Trophoblast cell (in vitro differentiated cells and primary cell): ENCODE measurements around the gene LSM12.
A peak's percentile ranks its signal among the peaks of the same experiment; 100 is the strongest.

Experiments used
- DNase-seq, 2 donors: peaks; one replicate each; pipeline ENCODE4 v3.0.0-alpha.2; 2016
- H2AFZ ChIP-seq: 2 replicates; pipeline ENCODE4 v1.6.1; 2013; ENCODE audit warnings: low read length, moderate library complexity, mild to moderate bottlenecking; ENCODE audit not compliant: insufficient read depth, poor library complexity
- H2AK5ac ChIP-seq: 2 replicates; pipeline ENCODE4 v1.6.1; 2013; ENCODE audit warnings: mild to moderate bottlenecking, low read length
- H2BK120ac ChIP-seq: 2 replicates; pipeline ENCODE4 v1.6.1; 2013; ENCODE audit warnings: low read length, mild to moderate bottlenecking, moderate library complexity; ENCODE audit not compliant: insufficient read depth, poor library complexity
- H2BK12ac ChIP-seq: 2 replicates; pipeline ENCODE4 v1.6.1; 2013; ENCODE audit warnings: mild to moderate bottlenecking, low read length, moderate library complexity
- H2BK5ac ChIP-seq: 2 replicates; pipeline ENCODE4 v1.6.1; 2013; ENCODE audit warnings: low read length, low read depth, moderate library complexity, mild to moderate bottlenecking; ENCODE audit not compliant: poor library complexity
- H3K14ac ChIP-seq: 2 replicates; pipeline ENCODE4 v1.6.1; 2013; ENCODE audit warnings: mild to moderate bottlenecking, low read length
- H3K18ac ChIP-seq: 2 replicates; pipeline ENCODE4 v1.6.1; 2013; ENCODE audit warnings: mild to moderate bottlenecking, low read length
- H3K23ac ChIP-seq: 2 replicates; pipeline ENCODE4 v1.6.1; 2013; ENCODE audit warnings: low read length
- H3K27ac ChIP-seq: 2 replicates; pipeline ENCODE4 v1.5.1; 2013; ENCODE audit warnings: low read depth, mild to moderate bottlenecking, inconsistent platforms, low read length, moderate library complexity
- H3K27me3 ChIP-seq: 2 replicates; pipeline ENCODE4 v1.6.1; 2013; ENCODE audit warnings: inconsistent platforms, mild to moderate bottlenecking, low read length, moderate library complexity; ENCODE audit not compliant: insufficient read depth
- H3K36me3 ChIP-seq, 2 experiments: 1 replicate in 1 of 2; 2 replicates in 1 of 2; pipeline ENCODE4 v1.6.1; 2013; ENCODE audit warnings: low read length in 2 of 2, mild to moderate bottlenecking in 2 of 2, moderate library complexity in 1 of 2; ENCODE audit not compliant: insufficient read depth in 2 of 2, control insufficient read depth in 1 of 2
- H3K4ac ChIP-seq: 2 replicates; pipeline ENCODE4 v1.6.1; 2013; ENCODE audit warnings: low read depth, mild to moderate bottlenecking, low read length, moderate library complexity
- H3K4me1 ChIP-seq, 2 experiments: 1 replicate in 1 of 2; 2 replicates in 1 of 2; pipeline ENCODE4 v1.6.1; 2013; ENCODE audit warnings: low read length in 2 of 2, mild to moderate bottlenecking in 2 of 2, moderate library complexity in 1 of 2; ENCODE audit not compliant: insufficient read depth in 2 of 2, control insufficient read depth in 1 of 2
- H3K4me2 ChIP-seq: 2 replicates; pipeline ENCODE4 v1.6.1; 2013; ENCODE audit warnings: inconsistent platforms, mild to moderate bottlenecking, low read length, moderate library complexity
- H3K4me3 ChIP-seq: 2 replicates; pipeline ENCODE4 v1.5.1; 2013; ENCODE audit warnings: mild to moderate bottlenecking, low read depth, low read length, inconsistent platforms
- H3K79me1 ChIP-seq: one replicate; pipeline ENCODE4 v1.6.1; 2013; ENCODE audit warnings: low read length
- H3K79me2 ChIP-seq: 2 replicates; pipeline ENCODE4 v1.6.1; 2013; ENCODE audit warnings: low read length, mild to moderate bottlenecking; ENCODE audit not compliant: control insufficient read depth, insufficient read depth, poor library complexity
- H3K9ac ChIP-seq: 2 replicates; pipeline ENCODE4 v1.6.1; 2013; ENCODE audit warnings: mild to moderate bottlenecking, low read length
- H3K9me3 ChIP-seq: 2 replicates; pipeline ENCODE4 v1.6.1; 2013; ENCODE audit warnings: low read depth, mild to moderate bottlenecking, control low read depth, inconsistent platforms, low read length; ENCODE audit not compliant: insufficient read depth
- H4K12ac ChIP-seq: 2 replicates; pipeline ENCODE4 v1.6.1; 2013; ENCODE audit warnings: low read depth, mild to moderate bottlenecking, low read length, moderate library complexity
- H4K8ac ChIP-seq: 2 replicates; pipeline ENCODE4 v1.6.1; 2013; ENCODE audit warnings: low read depth, mild to moderate bottlenecking, low read length, moderate library complexity
- H4K91ac ChIP-seq: one replicate; pipeline ENCODE4 v1.6.1; 2013; ENCODE audit warnings: low read depth, mild to moderate bottlenecking, low read length, moderate library complexity
- WGBS: extraction: QIAGEN DNeasy Blood & Tissue Kit; methylation state at CpG from one replicate; pipeline ENCODE4 v1.1.7; 2013; ENCODE audit warnings: missing lambda C conversion rate; ENCODE audit not compliant: insufficient read length, insufficient coverage; ENCODE audit errors: extremely low coverage; 5-methylcytosine and 5-hydroxymethylcytosine counted together

Gene LSM12

DNA sequence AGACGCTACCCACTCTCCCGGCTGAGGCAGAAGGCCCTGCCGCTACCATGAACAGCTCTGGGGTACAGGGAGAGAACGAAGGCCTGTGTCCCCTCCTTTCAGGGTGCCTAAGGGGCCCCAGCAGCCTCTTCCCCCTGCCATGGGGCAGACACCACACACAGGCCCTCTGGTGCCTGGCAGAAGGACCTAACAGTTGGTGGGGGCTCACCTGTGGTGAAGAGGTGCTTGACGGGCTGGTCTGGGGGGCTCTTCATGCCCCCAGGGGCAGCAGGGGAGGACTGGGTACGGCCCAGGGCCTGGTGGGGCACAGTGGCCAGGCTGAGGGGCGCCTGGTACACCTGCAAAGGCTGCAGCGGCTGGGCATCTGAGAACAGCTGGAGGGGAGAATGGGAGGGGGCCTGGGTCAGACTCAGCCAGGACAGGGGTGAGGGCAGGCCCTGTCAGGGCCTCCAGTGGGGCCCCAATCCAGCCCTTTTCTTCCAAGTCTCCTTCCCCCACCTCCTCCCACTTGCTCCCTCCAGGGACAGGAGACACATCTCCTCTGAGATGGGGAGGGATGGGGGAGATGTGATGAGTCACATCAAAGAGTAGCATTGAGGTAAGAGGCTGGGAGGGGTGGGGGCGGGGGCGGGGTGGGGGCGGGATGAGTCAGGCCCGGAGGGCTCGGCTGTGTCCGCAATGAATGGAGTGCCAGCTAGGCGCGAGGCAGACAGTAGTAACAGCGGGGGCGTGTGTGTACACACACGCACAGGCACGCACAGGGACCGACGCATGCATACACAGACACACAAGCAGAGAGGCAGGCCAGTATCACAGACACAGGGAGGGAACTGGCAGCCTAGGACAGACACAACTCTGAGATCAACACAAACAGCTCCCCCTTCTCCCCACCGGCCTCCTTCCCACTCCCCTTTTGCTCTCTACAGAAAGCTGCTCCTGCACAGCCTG, 20.2 kb upstream of the LSM12 start:
- peak overlapping the region; percentile 10 for H2BK5ac ChIP-seq
- peak overlapping the region; percentile 89 for H2AK5ac ChIP-seq
- peak overlapping the region; percentile 54 for H4K91ac ChIP-seq
- H3K9ac ChIP-seq: no peak overlapping the region
- whole genome bisulfite sequencing: no CpG with 5 or more reads among the region's 23 CpGs
- H3K4me1 ChIP-seq: peaks cover 15 to 21% of the 10 kb centered on the region in 2 experiments
- no peak overlapping the region for H3K23ac ChIP-seq
- H4K8ac ChIP-seq: peak overlapping the region; percentile 26
- H2BK120ac ChIP-seq: peak overlapping the region; percentile 17
- no peak overlapping the region for H3K4me3 ChIP-seq
- peak overlapping the region; percentile 37 for H3K18ac ChIP-seq
- H3K4ac ChIP-seq: no peak overlapping the region
- peaks cover 2% of the 10 kb centered on the region for H3K79me2 ChIP-seq
- H3K27me3 ChIP-seq: no peaks in the 10 kb centered on the region
- H4K12ac ChIP-seq: no peak overlapping the region
- no peak overlapping the region for H2AFZ ChIP-seq
- peak; percentile 45 to 61 for DNase-seq
- H3K9me3 ChIP-seq: peaks cover 2% of the 10 kb centered on the region
- H3K79me1 ChIP-seq: peaks cover 6% of the 10 kb centered on the region
- H3K36me3 ChIP-seq: peaks cover 38 to 47% of the 10 kb centered on the region in 2 experiments
- peak overlapping the region; percentile 13 for H3K4me2 ChIP-seq
- H3K14ac ChIP-seq: peak overlapping the region; percentile 16
- H3K27ac ChIP-seq: peak overlapping the region; percentile 45
- peak overlapping the region; percentile 29 for H2BK12ac ChIP-seq

DNA sequence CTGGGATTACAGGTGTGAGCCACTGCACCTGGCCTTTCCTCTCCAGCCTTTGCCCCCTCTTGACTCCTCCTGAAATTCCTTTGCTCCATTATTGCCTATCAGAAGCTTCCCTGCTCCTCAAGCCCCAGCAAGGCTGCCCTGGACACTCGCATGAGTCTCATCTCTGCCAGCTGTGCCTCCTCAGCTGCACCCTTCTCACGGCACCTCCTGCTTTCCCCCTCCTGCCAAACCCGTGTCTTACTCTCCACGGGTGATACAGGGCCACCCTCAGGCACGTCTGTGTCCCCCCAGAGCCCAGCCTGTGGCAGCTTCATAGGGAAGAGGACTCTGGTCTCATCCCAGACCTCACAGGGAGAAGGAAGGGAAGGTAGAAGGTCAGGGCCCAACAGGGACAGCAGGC, 19.4 kb upstream of the LSM12 start:
- Histone ChIP-seq H3K79me2 (peaks cover 2% of the 10 kb centered on the region), H4K12ac (no peak overlapping the region), H3K14ac (peak overlapping the region; percentile 16), H3K27ac (no peak overlapping the region), H3K79me1 (peaks cover 6% of the 10 kb centered on the region), H4K91ac (peak overlapping the region; percentile 54), H3K4me3 (no peak overlapping the region), H3K36me3 (peaks cover 32 to 39% of the 10 kb centered on the region in 2 experiments), H3K4me1 (peaks cover 15 to 21% of the 10 kb centered on the region in 2 experiments), H3K18ac (no peak overlapping the region), H2BK12ac (peak overlapping the region; percentile 29), H3K9ac (no peak overlapping the region), H3K4me2 (no peak overlapping the region), H2BK5ac (peak overlapping the region; percentile 10), H3K9me3 (peaks cover 2% of the 10 kb centered on the region), H3K27me3 (no peaks in the 10 kb centered on the region), H3K23ac (no peak overlapping the region), H4K8ac (no peak overlapping the region), H2AFZ (no peak overlapping the region), H2AK5ac (peak overlapping the region; percentile 89), H3K4ac (no peak overlapping the region), H2BK120ac (no peak overlapping the region)
- WGBS: no CpG with 5 or more reads among the region's 5 CpGs
- no peak for DNase-seq

DNA sequence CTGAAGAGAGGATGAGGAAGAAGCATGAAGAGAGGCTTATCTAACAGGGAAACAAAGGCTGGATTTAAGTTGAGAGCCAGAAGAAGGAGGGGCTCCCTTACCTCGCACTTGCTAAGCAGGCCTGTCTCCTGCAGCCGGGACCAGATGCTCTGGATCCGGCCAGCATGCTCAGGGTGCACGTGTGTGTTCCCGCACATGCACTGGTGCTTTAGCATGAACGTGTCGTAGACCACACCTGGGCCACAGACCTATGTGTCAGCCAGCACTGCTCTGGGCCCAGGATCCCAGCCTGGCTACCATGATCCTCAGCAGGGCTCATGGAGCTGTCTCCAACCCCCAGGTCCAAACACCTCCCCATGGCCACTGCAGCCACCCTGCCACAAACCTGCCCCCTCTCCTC, 18.4 kb upstream of the LSM12 start:
- Histone ChIP-seq H3K4ac (no peak overlapping the region), H4K12ac (no peak overlapping the region), H4K8ac (no peak overlapping the region), H3K36me3 (peaks cover 41 to 49% of the 10 kb centered on the region in 2 experiments), H4K91ac (no peak overlapping the region), H3K9me3 (peaks cover 2% of the 10 kb centered on the region), H2BK12ac (no peak overlapping the region), H2AK5ac (no peak overlapping the region), H3K79me1 (peaks cover 6% of the 10 kb centered on the region), H3K4me1 (peaks cover 15 to 21% of the 10 kb centered on the region in 2 experiments), H3K9ac (no peak overlapping the region), H3K23ac (no peak overlapping the region), H3K79me2 (peaks cover 2% of the 10 kb centered on the region), H3K27me3 (no peaks in the 10 kb centered on the region), H3K4me2 (no peak overlapping the region), H3K4me3 (no peak overlapping the region), H2BK5ac (no peak overlapping the region), H2AFZ (no peak overlapping the region), H3K27ac (no peak overlapping the region), H3K14ac (no peak overlapping the region), H3K18ac (no peak overlapping the region), H2BK120ac (no peak overlapping the region)
- WGBS: no CpG with 5 or more reads among the region's 7 CpGs
- no peak for DNase-seq

DNA sequence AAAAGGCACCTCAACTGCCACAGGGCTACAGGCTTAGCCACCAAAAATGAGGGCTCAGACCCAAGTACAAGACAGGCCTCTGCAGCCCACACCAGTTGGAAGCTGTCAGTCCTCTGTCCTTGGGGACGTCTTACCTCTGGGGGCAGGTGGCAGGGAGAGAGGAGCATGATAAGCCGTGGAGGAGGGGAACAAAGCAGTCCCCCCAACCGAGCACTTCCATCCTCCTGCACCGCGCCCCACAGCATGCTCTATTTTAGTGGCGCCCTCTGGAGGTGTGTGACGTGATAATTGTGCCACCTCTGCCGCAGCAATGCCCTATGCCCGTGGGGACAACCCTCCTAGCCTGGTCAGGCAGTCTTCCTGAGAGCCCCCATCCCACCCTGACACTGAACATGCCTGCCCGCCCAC, 17.7 kb upstream of the LSM12 start:
- WGBS: no CpG with 5 or more reads among the region's 10 CpGs
- H3K79me2 ChIP-seq: peaks cover 2% of the 10 kb centered on the region
- no peak overlapping the region for H4K8ac ChIP-seq
- no peak overlapping the region for H3K4me3 ChIP-seq
- H3K4me2 ChIP-seq: no peak overlapping the region
- H3K4me1 ChIP-seq: peaks cover 15 to 21% of the 10 kb centered on the region in 2 experiments
- no peak overlapping the region for H3K27ac ChIP-seq
- no peaks in the 10 kb centered on the region for H3K27me3 ChIP-seq
- no peak overlapping the region for H3K9ac ChIP-seq
- peaks cover 45 to 52% of the 10 kb centered on the region in 2 experiments for H3K36me3 ChIP-seq
- no peak overlapping the region for H4K12ac ChIP-seq
- H3K23ac ChIP-seq: no peak overlapping the region
- DNase-seq: peak in 1 of 2 donors; percentile 49
- H4K91ac ChIP-seq: no peak overlapping the region
- no peak overlapping the region for H2BK5ac ChIP-seq
- H2BK120ac ChIP-seq: no peak overlapping the region
- no peak overlapping the region for H2AK5ac ChIP-seq
- peaks cover 2% of the 10 kb centered on the region for H3K9me3 ChIP-seq
- no peak overlapping the region for H3K14ac ChIP-seq
- H3K79me1 ChIP-seq: peaks cover 6% of the 10 kb centered on the region
- no peak overlapping the region for H2AFZ ChIP-seq
- no peak overlapping the region for H3K4ac ChIP-seq
- no peak overlapping the region for H2BK12ac ChIP-seq
- H3K18ac ChIP-seq: no peak overlapping the region
